HG03060 (cell line): ENCODE data around the gene NEDD9.

ENCODE experiments used
- ATAC-seq: cut with Tn5 transposase; IDR thresholded peaks from one replicate; pipeline ENCODE4 v1.9.1; 2021; ENCODE audit warnings: low read depth, moderate number of reproducible peaks; ENCODE audit not compliant: unreplicated experiment

Gene NEDD9

GRCh38 chr6:11232193-11232769, at the start of gene NEDD9:
Gene NEDD9 (minus strand): TSS chr6:11232668. CDS start chr6:11232515, 153 bp downstream.
- ATAC-seq, result peak; percentile 97

GRCh38 chr6:11282245-11282644, 49.8 kb upstream of the NEDD9 start:
- no peak for ATAC-seq

GRCh38 chr6:11280394-11280793, 47.9 kb upstream of the NEDD9 start:
- no peak for ATAC-seq

- ATAC-seq, result no peak
Measured at GRCh38 chr6:11279284-11279689, 46.8 kb upstream of the NEDD9 start.

GRCh38 chr6:11278207-11278559, 45.7 kb upstream of the NEDD9 start:
- ATAC-seq, result no peak

GRCh38 chr6:11277275-11278206, 45.1 kb upstream of the NEDD9 start:
- ATAC-seq, result no peak

GRCh38 chr6:11276911-11277274, 44.4 kb upstream of the NEDD9 start:
- no peak for ATAC-seq

GRCh38 chr6:11276228-11276627, 43.8 kb upstream of the NEDD9 start:
- ATAC-seq, result no peak

GRCh38 chr6:11275598-11275997, 43.1 kb upstream of the NEDD9 start:
- peak; percentile 85 for ATAC-seq

- no peak for ATAC-seq
Measured at GRCh38 chr6:11273406-11274065, 41.1 kb upstream of the NEDD9 start.

GRCh38 chr6:11272491-11273192, 40.2 kb upstream of the NEDD9 start:
- no peak for ATAC-seq

GRCh38 chr6:11271228-11272020, 39.0 kb upstream of the NEDD9 start:
- no peak for ATAC-seq

GRCh38 chr6:11270030-11271027, 37.9 kb upstream of the NEDD9 start:
- ATAC-seq, result no peak

- ATAC-seq, result no peak
Measured at GRCh38 chr6:11268978-11269377, 36.5 kb upstream of the NEDD9 start.

GRCh38 chr6:11266926-11267325, 34.5 kb upstream of the NEDD9 start:
- no peak for ATAC-seq

- no peak for ATAC-seq
Measured at GRCh38 chr6:11265932-11266331, 33.5 kb upstream of the NEDD9 start.

GRCh38 chr6:11264100-11264499, 31.6 kb upstream of the NEDD9 start:
- no peak for ATAC-seq

- no peak for ATAC-seq
Measured at GRCh38 chr6:11263291-11263775, 30.9 kb upstream of the NEDD9 start.

- no peak for ATAC-seq
Measured at GRCh38 chr6:11262242-11262641, 29.8 kb upstream of the NEDD9 start.
